Fibroblast of the conjunctiva (primary cell): ENCODE measurements around the gene CTIF.

Experiments used
- DNase-seq: peaks from one replicate; pipeline ENCODE4 v3.0.0-alpha.2; 2010; ENCODE audit warnings: low read depth

Gene CTIF

GRCh38 chr18:48575301-48575657 is 36.4 kb downstream of the CTIF start:
- DNase-seq = no peak

GRCh38 chr18:48575658-48576456 is 37.0 kb downstream of the CTIF start:
- DNase-seq = no peak

GRCh38 chr18:48576457-48576771 is 37.6 kb downstream of the CTIF start:
- DNase-seq = no peak

- no peak for DNase-seq
These were observed 38.8 kb downstream of the CTIF start for GRCh38 chr18:48577478-48578190.

- DNase-seq = no peak
These were observed 39.5 kb downstream of the CTIF start for GRCh38 chr18:48578289-48578688.

- no peak for DNase-seq
These were observed 41.2 kb downstream of the CTIF start for GRCh38 chr18:48580066-48580465.

GRCh38 chr18:48580782-48581181 is 42.0 kb downstream of the CTIF start:
- DNase-seq = no peak

GRCh38 chr18:48581206-48581605 is 42.4 kb downstream of the CTIF start:
- no peak for DNase-seq

GRCh38 chr18:48581941-48582340 is 43.1 kb downstream of the CTIF start:
- DNase-seq = no peak

- DNase-seq = no peak
These were observed 44.1 kb downstream of the CTIF start for GRCh38 chr18:48582946-48583345.

- DNase-seq = no peak
These were observed 44.7 kb downstream of the CTIF start for GRCh38 chr18:48583573-48583972.

- no peak for DNase-seq
These were observed 51.1 kb downstream of the CTIF start for GRCh38 chr18:48589797-48590519.

- DNase-seq = peak; percentile 55
These were observed 51.8 kb downstream of the CTIF start for GRCh38 chr18:48590678-48591077.

GRCh38 chr18:48592540-48593171 is 53.8 kb downstream of the CTIF start:
- no peak for DNase-seq

GRCh38 chr18:48594471-48595094 is 55.8 kb downstream of the CTIF start:
- no peak for DNase-seq

- DNase-seq = no peak
These were observed 56.9 kb downstream of the CTIF start for GRCh38 chr18:48595703-48596218.

- DNase-seq = no peak
These were observed 58.3 kb downstream of the CTIF start for GRCh38 chr18:48597110-48597509.

- no peak for DNase-seq
These were observed 58.8 kb downstream of the CTIF start for GRCh38 chr18:48597671-48598070.

GRCh38 chr18:48599391-48599790 is 60.6 kb downstream of the CTIF start:
- DNase-seq = no peak

- no peak for DNase-seq
These were observed 61.2 kb downstream of the CTIF start for GRCh38 chr18:48600046-48600445.

GRCh38 chr18:48600456-48601090 is 61.7 kb downstream of the CTIF start:
- no peak for DNase-seq
